Astrocyte (in vitro differentiated cells and primary cell): Measurements from ENCODE around the gene HDAC1. TPM values are rescaled to one million over a fixed set of nuclear protein-coding genes. Genes with fewer than 3 reads are reported as not detected.

ENCODE experiments used
- DNase-seq: peaks from one replicate; pipeline ENCODE4 v3.0.0-alpha.2; 2010; ENCODE audit warnings: low read depth
- FAIRE-seq: peaks from 2 replicates; lab custom pipeline; 2011; peaks lifted over from hg19 to GRCh38; lab: Jason Lieb, UNC
- H2AFZ ChIP-seq: 2 replicates; pipeline ENCODE4 v1.6.0; 2012; ENCODE audit warnings: low read depth, low read length, inconsistent platforms
- H3K27ac ChIP-seq: 2 replicates; pipeline ENCODE4 v1.5.1; 2011; ENCODE audit warnings: low read depth, low read length, inconsistent platforms
- H3K27me3 ChIP-seq: 2 replicates; pipeline ENCODE4 v1.6.0; 2011; ENCODE audit warnings: low read length, inconsistent platforms; ENCODE audit not compliant: insufficient read depth
- H3K36me3 ChIP-seq: 2 replicates; pipeline ENCODE4 v1.5.1; 2011; ENCODE audit warnings: low read length, inconsistent platforms; ENCODE audit not compliant: insufficient read depth
- H3K4me1 ChIP-seq: 2 replicates; pipeline ENCODE4 v1.5.1; 2011; ENCODE audit warnings: low read length, inconsistent platforms; ENCODE audit not compliant: insufficient read depth
- H3K4me2 ChIP-seq: 2 replicates; pipeline ENCODE4 v1.6.0; 2012; ENCODE audit warnings: low read length, inconsistent platforms
- H3K4me3 ChIP-seq: 2 replicates; pipeline ENCODE4 v1.5.1; 2011; ENCODE audit warnings: low read depth, mild to moderate bottlenecking, low read length, inconsistent platforms; ENCODE audit not compliant: insufficient read depth
- H3K79me2 ChIP-seq: 2 replicates; pipeline ENCODE4 v1.6.0; 2012; ENCODE audit warnings: mild to moderate bottlenecking, low read length, inconsistent platforms; ENCODE audit not compliant: insufficient read depth
- H3K9ac ChIP-seq: 2 replicates; pipeline ENCODE4 v1.6.0; 2012; ENCODE audit warnings: mild to moderate bottlenecking, low read length, inconsistent platforms
- H3K9me3 ChIP-seq: 2 replicates; pipeline ENCODE4 v1.5.1; 2012; ENCODE audit warnings: low read depth, mild to moderate bottlenecking, low read length, inconsistent platforms; ENCODE audit not compliant: insufficient read depth
- H4K20me1 ChIP-seq: 2 replicates; pipeline ENCODE4 v1.6.0; 2012; ENCODE audit warnings: low read length, inconsistent platforms; ENCODE audit not compliant: insufficient read depth
- H3K27ac Mint-ChIP-seq: one replicate; pipeline ENCODE4 v1.8.0; 2021; ENCODE audit warnings: mild to moderate bottlenecking, mixed read lengths; ENCODE audit not compliant: unreplicated experiment
- H3K27me3 Mint-ChIP-seq: one replicate; pipeline ENCODE4 v1.8.0; 2021; ENCODE audit warnings: low read depth, mixed read lengths; ENCODE audit not compliant: unreplicated experiment
- H3K36me3 Mint-ChIP-seq: one replicate; pipeline ENCODE4 v1.8.0; 2021; ENCODE audit warnings: low read depth, mixed read lengths; ENCODE audit not compliant: unreplicated experiment
- H3K4me1 Mint-ChIP-seq: one replicate; pipeline ENCODE4 v1.8.0; 2021; ENCODE audit warnings: low read depth, mixed read lengths; ENCODE audit not compliant: unreplicated experiment
- H3K4me3 Mint-ChIP-seq: one replicate; pipeline ENCODE4 v1.8.0; 2021; ENCODE audit warnings: mild to moderate bottlenecking, moderate library complexity, mixed read lengths; ENCODE audit not compliant: unreplicated experiment
- H3K9me3 Mint-ChIP-seq: one replicate; pipeline ENCODE4 v1.8.0; 2021; ENCODE audit warnings: mild to moderate bottlenecking, mixed read lengths; ENCODE audit not compliant: unreplicated experiment
- CTCF ChIP-seq: IDR thresholded peaks from 2 replicates; pipeline ENCODE4 v1.5.1; 2011; ENCODE audit warnings: low read depth, mild to moderate bottlenecking, inconsistent platforms, low read length, moderate library complexity; ENCODE audit not compliant: insufficient read depth
- EZH2 ChIP-seq: IDR thresholded peaks from 2 replicates; pipeline ENCODE4 v1.6.1; 2012; ENCODE audit warnings: mild to moderate bottlenecking, low read length, inconsistent platforms; ENCODE audit not compliant: insufficient read depth
- total RNA-seq: library from RNA; stranded (reverse); gene quantifications from 2 replicates; pipeline ENCODE4 v1.2.1, GENCODE V29; 2021

The HDAC1 gene
- total RNA-seq, 1 donor from 2014 or later: 99.6 TPM

GRCh38 chr1:32341971-32342370 is 50.1 kb downstream of the HDAC1 start:
- H3K27me3 ChIP-seq: peaks cover 3% of the 10 kb centered on the region
- no peak overlapping the region for H3K4me2 ChIP-seq
- FAIRE-seq: no peak
- no peaks in the 10 kb centered on the region for H3K79me2 ChIP-seq
- no peak overlapping the region for H3K4me3 Mint-ChIP-seq
- H3K36me3 ChIP-seq: no peaks in the 10 kb centered on the region
- peaks cover 5% of the 10 kb centered on the region for H4K20me1 ChIP-seq
- H3K9ac ChIP-seq: no peak overlapping the region
- no peaks in the 10 kb centered on the region for H3K9me3 Mint-ChIP-seq
- H3K4me3 ChIP-seq: no peak overlapping the region
- peaks cover 34% of the 10 kb centered on the region for H3K4me1 ChIP-seq
- H3K27ac Mint-ChIP-seq: no peak overlapping the region
- no peaks in the 10 kb centered on the region for H3K9me3 ChIP-seq
- peaks cover 21% of the 10 kb centered on the region for H3K27me3 Mint-ChIP-seq
- H3K4me1 Mint-ChIP-seq: peaks cover 27% of the 10 kb centered on the region
- no peak for TF ChIP-seq EZH2
- no peak for TF ChIP-seq CTCF
- no peak overlapping the region for H2AFZ ChIP-seq
- H3K36me3 Mint-ChIP-seq: peaks cover 6% of the 10 kb centered on the region
- H3K27ac ChIP-seq: no peak overlapping the region
- no peak for DNase-seq

- Mint-ChIP-seq H3K27me3 (peaks cover 21% of the 10 kb centered on the region), H3K27ac (peak overlapping the region; percentile 47), H3K9me3 (no peaks in the 10 kb centered on the region), H3K4me3 (no peak overlapping the region), H3K36me3 (peaks cover 6% of the 10 kb centered on the region), H3K4me1 (peaks cover 23% of the 10 kb centered on the region)
- Histone ChIP-seq H3K4me3 (no peak overlapping the region), H3K36me3 (no peaks in the 10 kb centered on the region), H2AFZ (no peak overlapping the region), H3K4me2 (no peak overlapping the region), H3K9me3 (no peaks in the 10 kb centered on the region), H3K79me2 (no peaks in the 10 kb centered on the region), H3K27ac (no peak overlapping the region), H3K4me1 (peaks cover 26% of the 10 kb centered on the region), H3K9ac (no peak overlapping the region), H3K27me3 (peaks cover 3% of the 10 kb centered on the region), H4K20me1 (peaks cover 3% of the 10 kb centered on the region)
- TF ChIP-seq CTCF: no peak
- TF ChIP-seq EZH2: no peak
- DNase-seq (no peak), FAIRE-seq (no peak)
Measured at GRCh38 chr1:32342704-32343103, 50.8 kb downstream of the HDAC1 start.

DNA sequence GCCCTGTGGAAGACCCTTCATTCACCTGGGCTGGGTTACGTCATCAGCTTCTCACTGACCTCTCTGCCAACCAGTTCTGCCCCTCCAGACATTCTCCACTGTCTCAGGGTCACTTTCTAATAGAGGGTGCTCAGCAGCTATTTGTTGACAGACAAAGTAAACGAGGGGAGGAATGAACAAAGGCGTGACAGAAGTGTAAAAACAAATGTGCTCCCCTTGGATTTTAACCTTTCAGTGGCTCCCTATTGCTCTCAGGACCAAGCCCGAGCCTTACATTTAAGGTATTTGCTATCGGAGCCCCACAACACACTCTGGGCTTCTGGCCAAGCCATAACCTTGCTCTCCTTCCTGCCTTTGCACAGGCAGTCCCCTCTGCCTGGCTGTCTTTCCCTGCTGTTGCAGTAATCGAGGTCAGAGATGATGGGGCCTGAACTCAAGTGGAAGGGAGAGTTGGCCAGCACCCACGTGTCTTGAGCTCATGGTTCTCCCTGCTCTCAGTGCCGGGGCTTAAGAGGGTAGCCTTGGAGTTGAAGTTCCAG is 53.5 kb downstream of the HDAC1 start:
- no peak overlapping the region for H3K4me3 ChIP-seq
- no peak overlapping the region for H2AFZ ChIP-seq
- no peaks in the 10 kb centered on the region for H3K79me2 ChIP-seq
- peaks cover 5% of the 10 kb centered on the region for H3K36me3 Mint-ChIP-seq
- peaks cover 21% of the 10 kb centered on the region for H3K27me3 Mint-ChIP-seq
- H3K9me3 Mint-ChIP-seq: no peaks in the 10 kb centered on the region
- H3K27ac ChIP-seq: no peak overlapping the region
- FAIRE-seq: no peak
- peaks cover 8% of the 10 kb centered on the region for H3K4me1 ChIP-seq
- H3K27me3 ChIP-seq: peaks cover 3% of the 10 kb centered on the region
- TF ChIP-seq CTCF (no peak), EZH2 (no peak)
- H3K27ac Mint-ChIP-seq: no peak overlapping the region
- H3K4me2 ChIP-seq: no peak overlapping the region
- no peak overlapping the region for H3K9ac ChIP-seq
- H3K4me3 Mint-ChIP-seq: no peak overlapping the region
- DNase-seq: peak; percentile 38
- H3K4me1 Mint-ChIP-seq: peaks cover 15% of the 10 kb centered on the region
- H3K9me3 ChIP-seq: no peaks in the 10 kb centered on the region
- H4K20me1 ChIP-seq: no peaks in the 10 kb centered on the region
- H3K36me3 ChIP-seq: no peaks in the 10 kb centered on the region
